ENCODE measurements around the gene CD58.
A peak's percentile ranks its signal among the peaks of the same experiment; 100 is the strongest.

Gene CD58

GRCh38 chr1:116508085-116508983, 62.5 kb downstream of the CD58 start:
- no peak for DNase-seq

GRCh38 chr1:116507631-116508030, 63.2 kb downstream of the CD58 start:
- DNase-seq, result no peak

GRCh38 chr1:116506132-116507004, 64.5 kb downstream of the CD58 start:
- no peak for DNase-seq

- DNase-seq, result no peak
These were observed 66.3 kb downstream of the CD58 start for GRCh38 chr1:116504308-116505156.

GRCh38 chr1:116503546-116504307, 67.1 kb downstream of the CD58 start:
- no peak for DNase-seq

GRCh38 chr1:116502671-116503314, 68.0 kb downstream of the CD58 start:
- no peak for DNase-seq

GRCh38 chr1:116501870-116502244, 69.0 kb downstream of the CD58 start:
- no peak for DNase-seq

GRCh38 chr1:116501125-116501869, 69.5 kb downstream of the CD58 start:
- DNase-seq, result no peak

- DNase-seq, result peak; percentile 72
These were observed 71.8 kb downstream of the CD58 start for GRCh38 chr1:116498789-116499628.

- DNase-seq, result no peak
These were observed 73.2 kb downstream of the CD58 start for GRCh38 chr1:116497656-116498055.

- no peak for DNase-seq
These were observed 73.9 kb downstream of the CD58 start for GRCh38 chr1:116496898-116497297.

- no peak for DNase-seq
These were observed 74.4 kb downstream of the CD58 start for GRCh38 chr1:116496380-116496779.

GRCh38 chr1:116495535-116495934, 75.3 kb downstream of the CD58 start:
- DNase-seq, result no peak

GRCh38 chr1:116494745-116495144, 76.1 kb downstream of the CD58 start:
- no peak for DNase-seq

GRCh38 chr1:116494353-116494692, 76.5 kb downstream of the CD58 start:
- DNase-seq, result no peak

- no peak for DNase-seq
These were observed 77.1 kb downstream of the CD58 start for GRCh38 chr1:116493484-116494352.

GRCh38 chr1:116493036-116493435, 77.8 kb downstream of the CD58 start:
- DNase-seq, result no peak

GRCh38 chr1:116492358-116492811, 78.4 kb downstream of the CD58 start:
- DNase-seq, result no peak

Data from NCI-H345 (cell line).